Medulla oblongata (tissue), 1 donor: ENCODE results near the gene FBP1.

Experiments used
- DNase-seq: peaks from one replicate; pipeline ENCODE4 v3.0.0-alpha.2; 2015; ENCODE audit errors: extremely low spot score

FBP1 gene

GRCh38 chr9:94639061-94639998 lies at the start of gene FBP1:
Gene FBP1 (minus strand): TSS chr9:94639518. CDS start chr9:94639310, 208 bp downstream.
- peak; percentile 20 for DNase-seq

- no peak for DNase-seq
These were observed 48.1 kb upstream of the FBP1 start for GRCh38 chr9:94687451-94687850.

GRCh38 chr9:94685359-94685758 lies 46.0 kb upstream of the FBP1 start:
- no peak for DNase-seq

GRCh38 chr9:94681508-94681907 lies 42.2 kb upstream of the FBP1 start:
- peak; percentile 94 for DNase-seq

- no peak for DNase-seq
These were observed 41.3 kb upstream of the FBP1 start for GRCh38 chr9:94680621-94681020.

GRCh38 chr9:94680020-94680419 lies 40.7 kb upstream of the FBP1 start:
- no peak for DNase-seq

GRCh38 chr9:94679587-94679986 lies 40.3 kb upstream of the FBP1 start:
- no peak for DNase-seq

- DNase-seq = no peak
These were observed 38.6 kb upstream of the FBP1 start for GRCh38 chr9:94677929-94678328.

- DNase-seq = no peak
These were observed 37.3 kb upstream of the FBP1 start for GRCh38 chr9:94676446-94677131.

- no peak for DNase-seq
These were observed 35.9 kb upstream of the FBP1 start for GRCh38 chr9:94675008-94675881.

- DNase-seq = no peak
These were observed 33.6 kb upstream of the FBP1 start for GRCh38 chr9:94672811-94673487.

- peak; percentile 77 for DNase-seq
These were observed 29.8 kb upstream of the FBP1 start for GRCh38 chr9:94668928-94669729.

- no peak for DNase-seq
These were observed 29.2 kb upstream of the FBP1 start for GRCh38 chr9:94668418-94668927.

- no peak for DNase-seq
These were observed 27.2 kb upstream of the FBP1 start for GRCh38 chr9:94666364-94667099.

GRCh38 chr9:94665613-94666012 lies 26.3 kb upstream of the FBP1 start:
- no peak for DNase-seq

GRCh38 chr9:94664801-94665200 lies 25.5 kb upstream of the FBP1 start:
- DNase-seq = no peak

GRCh38 chr9:94663640-94664039 lies 24.3 kb upstream of the FBP1 start:
- no peak for DNase-seq

GRCh38 chr9:94663140-94663539 lies 23.8 kb upstream of the FBP1 start:
- no peak for DNase-seq

- no peak for DNase-seq
These were observed 17.9 kb upstream of the FBP1 start for GRCh38 chr9:94657021-94657725.
